H1 (cell line): ENCODE data around the gene SART1. TPM values are rescaled to one million over a fixed set of nuclear protein-coding genes. Genes with fewer than 3 reads are reported as not detected.

Experiments
- CTCF ChIA-PET: fragments of 300-600 bp; sonication (Branson Sonifier 250); formaldehyde crosslinking; loops from one replicate; lab custom pipeline; 2021; ENCODE audit not compliant: partially characterized antibody; lab: Charles Lee
- POLR2A ChIA-PET: fragments of 300-600 bp; sonication (Branson Sonifier 250); formaldehyde crosslinking; loops from one replicate; lab custom pipeline; 2021; ENCODE audit warnings: inconsistent platforms; ENCODE audit not compliant: partially characterized antibody; lab: Charles Lee
- DNase-seq, 2 experiments: peaks; one replicate each; pipeline versions ENCODE4 v3.0.0 to v3.0.0-alpha.2; 2010 to 2022; ENCODE audit warnings: low spot score in 2 of 2, low read depth in 1 of 2, mixed read lengths in 1 of 2
- FAIRE-seq: peaks from 2 replicates; lab custom pipeline; 2011; peaks lifted over from hg19 to GRCh38; lab: Jason Lieb, UNC
- H2AFZ ChIP-seq: 2 replicates; pipeline ENCODE4 v1.8.1; 2012; ENCODE audit warnings: low read length, inconsistent platforms
- H2AK5ac ChIP-seq: 2 replicates; pipeline ENCODE4 v1.6.1; 2013; ENCODE audit warnings: low read depth, low read length
- H2BK120ac ChIP-seq: replicated peaks from 2 replicates; pipeline ENCODE3; 2013; ENCODE audit warnings: low read depth, low read length, inconsistent platforms
- H2BK12ac ChIP-seq: 2 replicates; pipeline ENCODE4 v1.6.1; 2013; ENCODE audit warnings: low read depth, low read length
- H2BK15ac ChIP-seq: 2 replicates; pipeline ENCODE4 v1.6.1; 2013; ENCODE audit warnings: low read length
- H2BK20ac ChIP-seq: 2 replicates; pipeline ENCODE4 v1.6.1; 2013; ENCODE audit warnings: low read length
- H2BK5ac ChIP-seq: 2 replicates; pipeline ENCODE4 v1.6.1; 2013; ENCODE audit warnings: low read depth, low read length
- H3K14ac ChIP-seq: 2 replicates; pipeline ENCODE4 v1.6.1; 2013; ENCODE audit warnings: inconsistent platforms; ENCODE audit not compliant: insufficient read length
- H3K18ac ChIP-seq: 2 replicates; pipeline ENCODE4 v1.6.1; 2013; ENCODE audit warnings: low read length; ENCODE audit errors: extremely low read depth
- H3K23ac ChIP-seq: 2 replicates; pipeline ENCODE4 v1.6.1; 2013; ENCODE audit warnings: inconsistent platforms; ENCODE audit not compliant: insufficient read length
- H3K23me2 ChIP-seq: 2 replicates; pipeline ENCODE4 v1.6.1; 2013; ENCODE audit warnings: low read depth, low read length
- H3K27ac ChIP-seq: 2 replicates; pipeline ENCODE4 v1.6.1; 2011; ENCODE audit warnings: low read depth, low read length, inconsistent platforms
- H3K27me3 ChIP-seq, 4 experiments: replicated peaks in 1 of 4; 1 replicate in 1 of 4; 2 replicates in 3 of 4; pipeline versions ENCODE4 v1.6.1 to v1.8.1; 2011 to 2013; ENCODE audit warnings: low read length in 3 of 4, mild to moderate bottlenecking in 3 of 4, inconsistent platforms in 2 of 4, mixed read lengths in 2 of 4, moderate library complexity in 1 of 4; ENCODE audit not compliant: control insufficient read depth in 3 of 4, insufficient read depth in 3 of 4; ENCODE audit errors: extremely low read depth in 1 of 4
- H3K36me3 ChIP-seq, 4 experiments: 2 replicates each; pipeline versions ENCODE4 v1.6.1 to v1.8.1; 2011 to 2013; ENCODE audit warnings: mild to moderate bottlenecking in 4 of 4, low read length in 3 of 4, moderate library complexity in 2 of 4, control low read depth in 1 of 4, inconsistent platforms in 1 of 4; ENCODE audit not compliant: insufficient read depth in 4 of 4, control insufficient read depth in 2 of 4
- H3K4ac ChIP-seq: replicated peaks from 2 replicates; pipeline ENCODE3; 2013; ENCODE audit warnings: low read length, low read depth, mixed read lengths, inconsistent platforms; ENCODE audit not compliant: insufficient read length
- H3K4me1 ChIP-seq, 4 experiments: replicated peaks in 1 of 4; 1 replicate in 1 of 4; 2 replicates in 3 of 4; pipeline versions ENCODE4 v1.6.1 to v1.8.1; 2011 to 2013; ENCODE audit warnings: low read length in 3 of 4, inconsistent platforms in 2 of 4, mixed read lengths in 1 of 4; ENCODE audit not compliant: insufficient read depth in 4 of 4, control insufficient read depth in 3 of 4
- H3K4me2 ChIP-seq, 2 experiments: 2 replicates each; pipeline versions ENCODE4 v1.6.1 to v1.8.1; 2011 to 2013; ENCODE audit warnings: low read depth in 2 of 2, low read length in 2 of 2, control low read depth in 1 of 2, inconsistent platforms in 1 of 2, mild to moderate bottlenecking in 1 of 2; ENCODE audit not compliant: insufficient read depth in 1 of 2
- H3K4me3 ChIP-seq, 4 experiments: fragments of 200-600, 300-600 bp in 1 of 4; sonication (generic), shearing (Covaris generic), sonication (Bioruptor Twin) in 1 of 4; 2 replicates each; pipeline versions ENCODE4 v1.5.1 to v1.8.1; 2011 to 2016; ENCODE audit warnings: low read length in 4 of 4, low read depth in 3 of 4, control low read depth in 2 of 4, inconsistent platforms in 2 of 4, mild to moderate bottlenecking in 2 of 4, mixed read lengths in 1 of 4, moderate library complexity in 1 of 4; ENCODE audit not compliant: insufficient read depth in 2 of 4; ENCODE audit errors: extremely low read depth in 1 of 4
- H3K56ac ChIP-seq: replicated peaks from 2 replicates; pipeline ENCODE3; 2013; ENCODE audit warnings: low read depth, mild to moderate bottlenecking, mixed read lengths, low read length, inconsistent platforms; ENCODE audit not compliant: insufficient read length
- H3K79me1 ChIP-seq: 2 replicates; pipeline ENCODE4 v1.6.1; 2013; ENCODE audit warnings: low read depth, low read length, control low read depth
- H3K79me2 ChIP-seq, 2 experiments: 2 replicates each; pipeline versions ENCODE4 v1.6.1 to v1.8.1; 2012 to 2013; ENCODE audit warnings: low read length in 2 of 2, mild to moderate bottlenecking in 2 of 2, inconsistent platforms in 1 of 2; ENCODE audit not compliant: insufficient read depth in 2 of 2, control insufficient read depth in 1 of 2
- H3K9ac ChIP-seq, 4 experiments: replicated peaks in 1 of 4; 1 replicate in 1 of 4; 2 replicates in 3 of 4; pipeline versions ENCODE4 v1.6.1 to v1.8.1; 2011 to 2013; ENCODE audit warnings: low read depth in 3 of 4, low read length in 3 of 4, control low read depth in 2 of 4, mild to moderate bottlenecking in 2 of 4, moderate library complexity in 2 of 4, inconsistent platforms in 1 of 4; ENCODE audit errors: extremely low read depth in 1 of 4
- H3K9me3 ChIP-seq, 2 experiments: 2 replicates each; pipeline versions ENCODE4 v1.6.1 to v1.8.1; 2012 to 2013; ENCODE audit warnings: mild to moderate bottlenecking in 2 of 2, moderate library complexity in 2 of 2, control low read depth in 1 of 2, inconsistent platforms in 1 of 2, low read depth in 1 of 2, low read length in 1 of 2, mixed read lengths in 1 of 2; ENCODE audit not compliant: insufficient read depth in 2 of 2
- H4K20me1 ChIP-seq, 2 experiments: replicated peaks in 1 of 2; 2 replicates each; pipeline versions ENCODE3 to v1.8.1; 2011 to 2013; ENCODE audit warnings: inconsistent platforms in 2 of 2, low read length in 2 of 2, mild to moderate bottlenecking in 1 of 2; ENCODE audit not compliant: insufficient read depth in 2 of 2, control insufficient read depth in 1 of 2
- H4K5ac ChIP-seq: 2 replicates; pipeline ENCODE4 v1.6.1; 2013; ENCODE audit warnings: low read length, low read depth, mixed read lengths, inconsistent platforms; ENCODE audit not compliant: insufficient read length
- H4K8ac ChIP-seq: 2 replicates; pipeline ENCODE4 v1.8.0; 2013; ENCODE audit warnings: mild to moderate bottlenecking, moderate library complexity, low read length, inconsistent platforms; ENCODE audit not compliant: insufficient read depth; ENCODE audit errors: extremely low read depth
- H4K91ac ChIP-seq: replicated peaks from 2 replicates; pipeline ENCODE3; 2013; ENCODE audit warnings: low read length, mixed read lengths, inconsistent platforms; ENCODE audit not compliant: insufficient read length
- EZH2 ChIP-seq: fragments of 200-600 bp; sonication (generic); IDR thresholded peaks from 2 replicates; pipeline ENCODE4 v1.7.1; 2012; ENCODE audit warnings: low read depth, mild to moderate bottlenecking, moderate library complexity, low read length, inconsistent platforms; ENCODE audit not compliant: severe bottlenecking
- KDM4A ChIP-seq: IDR thresholded peaks from one replicate; pipeline ENCODE4 v1.7.1; 2012; ENCODE audit warnings: low read depth, mild to moderate bottlenecking, moderate library complexity, low read length, inconsistent platforms; ENCODE audit not compliant: severe bottlenecking
- MAFK ChIP-seq: IDR thresholded peaks from 2 replicates; pipeline ENCODE4 v1.6.1; 2012; ENCODE audit warnings: low read depth, mild to moderate bottlenecking, improper control_type of control experiment, low read length
- POLR2AphosphoS5 ChIP-seq: IDR thresholded peaks from 2 replicates; pipeline ENCODE4 v1.6.1; 2011; ENCODE audit warnings: low read depth, low read length
- WGBS, 2 experiments: shearing (Covaris generic) in 1 of 2; methylation state at CpG; one replicate each; pipeline versions ENCODE4 v1.1.6 to v1.1.7; 2013 to 2015; ENCODE audit warnings: low lambda C conversion rate in 2 of 2, mixed read lengths in 2 of 2, inconsistent platforms in 1 of 2, low coverage in 1 of 2, missing lambda C conversion rate in 1 of 2; ENCODE audit not compliant: insufficient replicate concordance in 2 of 2, insufficient coverage in 1 of 2, insufficient read length in 1 of 2; ENCODE audit errors: extremely low coverage in 1 of 2, missing lambda C conversion rate in 1 of 2; 5-methylcytosine and 5-hydroxymethylcytosine counted together
- polyA plus RNA-seq, 7 experiments: library from polyadenylated mRNA; depleted of rRNA in 3 of 7; stranded (reverse) in 5 of 7; unstranded in 2 of 7; fragments of >200 nt in 5 of 7; fragments of 200-250 nt in 2 of 7; gene quantifications; 1 replicate in 5 of 7; 2 replicates in 1 of 7; 4 replicates in 1 of 7; pipeline versions ENCODE4 v1.2.1 to v1.2.3, GENCODE V29; 2011 to 2013; ENCODE audit warnings: missing spikeins in 2 of 7, mixed read lengths in 2 of 7
- total RNA-seq: library from RNA; stranded (reverse); fragmentation: NEBNext Ultra II Directional; extraction: Animal tissue kit (Norgen Biotek cat#: 25700); gene quantifications from 2 replicates; pipeline ENCODE4 v1.2.1, GENCODE V29; 2021
- TF ChIP-seq, protein P1 (sequence below): IDR thresholded peaks from 2 replicates; pipeline ENCODE4 v1.6.1; 2011; ENCODE audit warnings: low read length, improper control_type of control experiment

Gene SART1
- total and polyA plus RNA-seq, 2 of the 8 experiments (the other 6 are each of a cell fraction or from before 2014, with no cell fraction given): 9.7 to 46.1 TPM

DNA sequence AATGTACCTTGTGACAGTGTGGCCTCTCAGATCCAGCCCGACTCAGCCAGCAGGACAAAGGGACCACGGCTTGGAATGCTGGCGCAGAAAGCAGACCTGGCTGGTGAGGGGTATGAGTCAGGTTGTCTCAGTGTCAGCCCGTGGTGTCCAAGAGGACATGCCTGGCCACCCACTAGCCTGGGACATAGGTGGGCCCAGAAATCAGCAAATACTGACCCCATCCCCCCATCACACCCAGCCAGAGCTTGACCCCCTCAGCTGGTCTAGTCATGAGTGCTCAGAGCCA, 45.3 kb downstream of the SART1 start:
- no peak overlapping the region for H4K91ac ChIP-seq
- H2AFZ ChIP-seq: no peak overlapping the region
- WGBS, 2 experiments: 79% methylated on average over 4 of the region's 4 CpGs; no CpG with 5 or more reads in 1 of the 2 experiments
- TF ChIP-seq MAFK (no peak), POLR2AphosphoS5 (0 out of 2 replicates have a peak, but pooled peaks have one; percentile 4), EZH2 (no peak), KDM4A (no peak)
- TF ChIP-seq, protein P1, sequence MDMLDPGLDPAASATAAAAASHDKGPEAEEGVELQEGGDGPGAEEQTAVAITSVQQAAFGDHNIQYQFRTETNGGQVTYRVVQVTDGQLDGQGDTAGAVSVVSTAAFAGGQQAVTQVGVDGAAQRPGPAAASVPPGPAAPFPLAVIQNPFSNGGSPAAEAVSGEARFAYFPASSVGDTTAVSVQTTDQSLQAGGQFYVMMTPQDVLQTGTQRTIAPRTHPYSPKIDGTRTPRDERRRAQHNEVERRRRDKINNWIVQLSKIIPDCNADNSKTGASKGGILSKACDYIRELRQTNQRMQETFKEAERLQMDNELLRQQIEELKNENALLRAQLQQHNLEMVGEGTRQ: no peak
- peaks cover 8% of the 10 kb centered on the region for H3K79me1 ChIP-seq
- peaks cover 2% of the 10 kb centered on the region; the same call in 1 of the 2 replicates for H3K23me2 ChIP-seq
- no peak overlapping the region for H4K5ac ChIP-seq
- no peak overlapping the region for H3K27ac ChIP-seq
- H3K9ac ChIP-seq: no peak overlapping the region
- no peak overlapping the region for H3K23ac ChIP-seq
- H3K56ac ChIP-seq: no peak overlapping the region
- H3K4me1 ChIP-seq: peaks cover 0 to 21% (median 8%) of the 10 kb centered on the region in 4 experiments; a peak in 5 of 7 replicates
- H3K4ac ChIP-seq: no peak overlapping the region
- H3K4me2 ChIP-seq: no peak overlapping the region; a peak in 1 of 4 replicates
- peak overlapping the region; percentile 71; the same call in 1 of the 2 replicates for H2BK12ac ChIP-seq
- no peaks in the 10 kb centered on the region for H3K9me3 ChIP-seq
- H4K8ac ChIP-seq: no peak overlapping the region
- H2AK5ac ChIP-seq: no peak overlapping the region
- peaks cover 0 to 4% of the 10 kb centered on the region in 2 experiments for H4K20me1 ChIP-seq
- peaks cover 3 to 13% (median 11%) of the 10 kb centered on the region in 4 experiments for H3K27me3 ChIP-seq
- H2BK5ac ChIP-seq: peak overlapping the region; percentile 49; the same call in 1 of the 2 replicates
- H3K14ac ChIP-seq: no peak overlapping the region
- ChIA-PET POLR2A (interaction anchor here (1.1 to 1.5 kb wide), 2 partner anchors 44 to 147 kb away, joined by 3 to 4 read pairs; partner anchors contain the start of gene MUS81), CTCF (interaction anchor here (0.8 to 3.1 kb wide), 3 partner anchors 16 to 105 kb away, joined by 3 to 15 read pairs (median 9); no protein-coding TSS in a partner anchor)
- peaks cover 0 to 10% of the 10 kb centered on the region in 2 experiments; a peak in 2 of 4 replicates for H3K79me2 ChIP-seq
- H3K36me3 ChIP-seq: peaks cover 0 to 10% (median 4%) of the 10 kb centered on the region in 4 experiments; a peak in 5 of 8 replicates
- H2BK20ac ChIP-seq: no peak overlapping the region
- FAIRE-seq (no peak), DNase-seq (no peak)
- no peak overlapping the region for H2BK120ac ChIP-seq
- H2BK15ac ChIP-seq: 0 out of 2 replicates have a peak overlapping the region, but pooled peaks have one; percentile 18
- no peak overlapping the region for H3K4me3 ChIP-seq
- H3K18ac ChIP-seq: no peak overlapping the region
